Sigmoid colon (tissue), 7 donors: ENCODE data around the gene GOLGA7B. TPM values are rescaled to one million over a fixed set of nuclear protein-coding genes. Genes with fewer than 3 reads are reported as not detected.

Source experiments
- DNase-seq: peaks from one replicate; pipeline ENCODE4 v3.0.0-alpha.2; 2019
- H3K27ac ChIP-seq, 4 donors: fragments of 200-600 bp; sonication (generic); one replicate each; pipeline ENCODE4 v1.5.1; 2016 to 2019; ENCODE audit warnings: mild to moderate bottlenecking in 1 of 4
- H3K27me3 ChIP-seq, 3 donors: fragments of 200-600 bp; sonication (generic); one replicate each; pipeline ENCODE4 v1.5.1; 2019; ENCODE audit warnings: mild to moderate bottlenecking in 1 of 3
- H3K36me3 ChIP-seq, 4 donors: fragments of 200-600 bp; sonication (generic); one replicate each; pipeline ENCODE4 v1.5.1; 2016 to 2019
- H3K4me1 ChIP-seq, 4 donors: fragments of 200-600 bp; sonication (generic); one replicate each; pipeline ENCODE4 v1.5.1; 2017 to 2019
- H3K4me3 ChIP-seq, 4 donors: fragments of 200-600 bp; sonication (generic); one replicate each; pipeline ENCODE4 v1.5.1; 2017 to 2019; ENCODE audit warnings: mild to moderate bottlenecking in 2 of 4, moderate library complexity in 1 of 4
- H3K9me3 ChIP-seq, 4 donors: fragments of 200-600 bp in 3 of 4; sonication (generic) in 3 of 4; one replicate each; pipeline versions ENCODE4 v1.5.1 to v1.6.1; 2013 to 2019
- EP300 ChIP-seq, 4 donors: sonication (generic); formaldehyde crosslinking; IDR thresholded peaks; one replicate each; pipeline ENCODE4 v1.6.1; 2017; ENCODE audit warnings: antibody characterized with exemption in 4 of 4
- POLR2A ChIP-seq, 2 donors: fragments of 450-650 bp; IDR thresholded peaks; one replicate each; pipeline ENCODE4 v1.6.1; 2016; ENCODE audit warnings: antibody characterized with exemption in 2 of 2, mild to moderate bottlenecking in 2 of 2, moderate library complexity in 2 of 2
- POLR2AphosphoS5 ChIP-seq, 4 donors: sonication (generic); formaldehyde crosslinking; IDR thresholded peaks; one replicate each; pipeline ENCODE4 v1.6.1; 2017; ENCODE audit warnings: antibody characterized with exemption in 4 of 4
- WGBS, 2 donors: extraction: QIAGEN DNeasy Blood & Tissue Kit; methylation state at CpG; one replicate each; pipeline ENCODE4 v1.1.7; 2013; 5-methylcytosine and 5-hydroxymethylcytosine counted together
- intact Hi-C: fragments of 100-400 bp; cut with DNase I; formaldehyde crosslinking; loops from one replicate; pipeline ENCODE4 v1.15.1; 2023
- polyA plus RNA-seq, 3 donors: library from polyadenylated mRNA; stranded (reverse); fragments of 200-250 nt; gene quantifications; one replicate each; pipeline ENCODE4 v1.2.3, GENCODE V29; 2013
- total RNA-seq, 4 donors: library from RNA; depleted of rRNA; stranded (reverse); fragments of >200 nt; gene quantifications; one replicate each; pipeline ENCODE4 v1.1.0, GENCODE V29; 2016
- TF ChIP-seq, protein P1 (sequence below), 4 experiments: fragments of 450-650 bp in 3 of 4; fragments of 200-600 bp in 1 of 4; IDR thresholded peaks; one replicate each; pipeline ENCODE4 v1.5.1; 2016 to 2019; ENCODE audit warnings: antibody characterized with exemption in 4 of 4, mild to moderate bottlenecking in 3 of 4, moderate library complexity in 2 of 4
- donor health status: healthy with polysubstance abuse.
- donor health status: Bipolar disorder and iron deficiency.
- donor health status: healthy.

The GOLGA7B gene
- total and polyA plus RNA-seq, 7 donors: 0.16 to 1.4 (median 0.71) TPM

DNA sequence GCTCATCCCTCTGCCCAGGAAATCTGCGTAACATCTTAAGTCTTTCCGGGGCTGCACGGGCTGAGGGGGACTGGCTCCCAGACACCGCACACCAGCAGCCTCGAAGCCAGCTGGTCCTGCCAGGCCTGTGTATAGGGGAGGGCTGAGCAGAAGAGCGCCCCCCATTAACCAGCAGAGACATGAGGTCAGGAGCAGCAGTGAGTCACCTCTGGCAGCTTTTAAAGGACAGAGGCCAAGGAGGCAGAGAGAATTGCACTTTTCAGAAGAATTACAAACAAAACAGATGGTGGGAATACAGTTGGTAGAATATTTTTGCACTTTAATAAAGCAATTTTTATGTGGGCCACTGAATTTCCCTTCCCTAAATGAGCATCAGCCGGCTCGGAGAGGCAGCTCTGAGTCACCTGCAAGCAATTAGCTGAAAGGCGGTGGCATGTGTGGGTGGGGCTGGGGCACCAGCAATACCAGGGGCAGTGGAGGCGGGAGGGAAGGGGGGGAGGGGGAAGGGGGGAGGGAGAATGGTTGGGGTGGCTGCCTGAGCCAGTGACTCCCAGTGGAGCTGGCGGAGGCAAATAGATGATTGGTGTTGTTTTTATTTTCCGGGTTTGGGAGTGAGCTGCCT, 39.1 kb downstream of the GOLGA7B start:
- peaks cover 0 to 18% (median 0%) of the 10 kb centered on the region in 3 donors for H3K27me3 ChIP-seq
- H3K9me3 ChIP-seq: no peaks in the 10 kb centered on the region
- H3K27ac ChIP-seq: no peak overlapping the region
- TF ChIP-seq POLR2AphosphoS5 (IDR thresholded peaks at IDR 0.05): no peak
- no peak for TF ChIP-seq POLR2A (IDR thresholded peaks at IDR 0.05)
- TF ChIP-seq, protein P1, sequence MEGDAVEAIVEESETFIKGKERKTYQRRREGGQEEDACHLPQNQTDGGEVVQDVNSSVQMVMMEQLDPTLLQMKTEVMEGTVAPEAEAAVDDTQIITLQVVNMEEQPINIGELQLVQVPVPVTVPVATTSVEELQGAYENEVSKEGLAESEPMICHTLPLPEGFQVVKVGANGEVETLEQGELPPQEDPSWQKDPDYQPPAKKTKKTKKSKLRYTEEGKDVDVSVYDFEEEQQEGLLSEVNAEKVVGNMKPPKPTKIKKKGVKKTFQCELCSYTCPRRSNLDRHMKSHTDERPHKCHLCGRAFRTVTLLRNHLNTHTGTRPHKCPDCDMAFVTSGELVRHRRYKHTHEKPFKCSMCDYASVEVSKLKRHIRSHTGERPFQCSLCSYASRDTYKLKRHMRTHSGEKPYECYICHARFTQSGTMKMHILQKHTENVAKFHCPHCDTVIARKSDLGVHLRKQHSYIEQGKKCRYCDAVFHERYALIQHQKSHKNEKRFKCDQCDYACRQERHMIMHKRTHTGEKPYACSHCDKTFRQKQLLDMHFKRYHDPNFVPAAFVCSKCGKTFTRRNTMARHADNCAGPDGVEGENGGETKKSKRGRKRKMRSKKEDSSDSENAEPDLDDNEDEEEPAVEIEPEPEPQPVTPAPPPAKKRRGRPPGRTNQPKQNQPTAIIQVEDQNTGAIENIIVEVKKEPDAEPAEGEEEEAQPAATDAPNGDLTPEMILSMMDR (IDR thresholded peaks at IDR 0.05): no peak
- no peak for TF ChIP-seq EP300 (IDR thresholded peaks at IDR 0.05)
- DNase-seq: no peak
- H3K4me3 ChIP-seq: no peak overlapping the region
- WGBS, 2 donors: 25 to 57% methylated on average over 12 of the region's 12 CpGs
- intact Hi-C loops: no loop called here
- peaks cover 0 to 11% (median 4%) of the 10 kb centered on the region in 4 donors for H3K4me1 ChIP-seq
- no peaks in the 10 kb centered on the region for H3K36me3 ChIP-seq

DNA sequence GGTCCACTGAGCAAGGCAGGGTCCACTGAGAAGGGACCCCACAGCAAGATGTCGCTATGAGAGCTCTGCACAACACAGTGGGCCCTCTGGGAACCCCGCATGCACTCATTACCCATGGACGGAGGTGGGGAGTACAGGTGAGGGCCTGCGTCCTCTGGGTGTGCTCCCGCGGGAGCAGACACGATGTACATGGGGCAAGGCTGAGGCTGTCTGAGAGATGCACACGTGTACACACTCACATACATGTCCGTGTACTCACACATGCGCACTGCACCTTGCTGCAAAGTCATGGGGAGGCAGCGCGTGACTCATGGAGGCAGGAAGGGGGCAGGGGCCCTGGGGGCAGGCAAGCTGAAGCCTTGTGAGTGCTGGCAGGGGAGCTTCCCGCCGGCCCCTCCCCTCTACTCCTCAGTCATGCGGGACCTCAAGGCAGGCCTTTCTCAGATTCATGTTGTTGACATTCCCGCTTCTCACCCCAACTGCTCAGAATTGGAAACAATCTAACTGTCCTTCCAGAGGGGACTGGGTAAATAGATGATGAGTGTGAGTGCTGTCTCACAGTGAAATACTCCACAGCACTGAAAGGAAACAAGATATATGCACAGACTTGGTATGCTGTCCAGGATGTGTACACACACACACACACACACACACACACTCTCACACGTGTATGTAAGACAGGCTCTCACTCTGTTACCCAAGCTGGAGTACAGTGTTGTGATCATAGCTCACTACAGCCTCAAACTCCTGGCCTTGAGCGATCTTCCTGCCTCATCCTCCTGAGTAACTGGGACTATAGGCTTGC, 40.0 kb downstream of the GOLGA7B start:
- DNase-seq: no peak
- TF ChIP-seq EP300 (IDR thresholded peaks at IDR 0.05) (no peak), POLR2A (IDR thresholded peaks at IDR 0.05) (no peak), POLR2AphosphoS5 (IDR thresholded peaks at IDR 0.05) (no peak)
- TF ChIP-seq, protein P1 (IDR thresholded peaks at IDR 0.05): no peak
- Histone ChIP-seq H3K27ac (no peak overlapping the region), H3K36me3 (no peaks in the 10 kb centered on the region), H3K9me3 (no peaks in the 10 kb centered on the region), H3K4me3 (no peak overlapping the region), H3K4me1 (peaks cover 0 to 11% (median 4%) of the 10 kb centered on the region in 4 donors), H3K27me3 (peaks cover 0 to 23% (median 0%) of the 10 kb centered on the region in 3 donors)
- intact Hi-C loops: no loop called here
- 67 to 79% methylated on average over 18 of the region's 18 CpGs for WGBS, 2 donors

DNA sequence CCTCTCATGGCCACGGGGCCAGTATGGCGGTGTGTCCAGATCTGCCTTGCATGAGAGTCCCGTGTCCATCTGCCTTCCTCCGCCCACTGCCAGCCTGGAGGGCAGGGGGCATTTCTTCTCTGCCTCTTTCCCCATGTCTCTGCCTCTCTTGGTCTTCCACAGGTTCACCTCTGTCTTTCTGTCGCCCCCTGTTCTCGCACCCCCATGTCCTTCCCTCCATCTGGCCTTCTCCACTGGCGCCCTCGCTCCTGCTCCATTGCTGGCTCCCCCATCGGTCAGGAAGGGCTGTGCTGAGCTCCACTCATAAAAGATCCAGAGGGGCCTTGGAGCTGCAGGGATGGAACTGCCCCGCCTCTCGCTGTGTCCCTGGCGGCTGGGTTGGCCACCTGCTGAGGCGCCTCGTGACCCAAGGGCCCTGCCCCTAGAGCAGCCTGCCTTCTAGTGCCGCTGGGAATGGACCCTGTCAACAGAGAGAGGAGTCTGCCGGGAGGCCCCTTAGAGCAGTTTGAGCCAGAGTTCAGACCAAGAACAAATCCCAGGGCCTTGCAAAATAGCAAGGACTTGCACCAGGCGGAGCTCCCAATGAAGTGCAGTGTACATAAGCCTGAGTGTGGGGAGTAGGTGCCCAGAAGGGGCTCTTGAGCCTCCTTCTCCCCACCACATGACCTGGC, 42.0 kb downstream of the GOLGA7B start:
- intact Hi-C loops: no loop called here
- H3K4me1 ChIP-seq: peaks cover 0 to 11% (median 4%) of the 10 kb centered on the region in 4 donors
- H3K9me3 ChIP-seq: no peaks in the 10 kb centered on the region
- no peak overlapping the region for H3K4me3 ChIP-seq
- no peak for DNase-seq
- no peak overlapping the region for H3K27ac ChIP-seq
- no peaks in the 10 kb centered on the region for H3K36me3 ChIP-seq
- peaks cover 0 to 30% (median 2%) of the 10 kb centered on the region in 3 donors for H3K27me3 ChIP-seq
- no peak for TF ChIP-seq POLR2A (IDR thresholded peaks at IDR 0.05)
- TF ChIP-seq EP300 (IDR thresholded peaks at IDR 0.05): no peak
- no peak for TF ChIP-seq POLR2AphosphoS5 (IDR thresholded peaks at IDR 0.05)
- TF ChIP-seq, protein P1 (IDR thresholded peaks at IDR 0.05): no peak
- 82 to 83% methylated on average over 17 of the region's 17 CpGs for WGBS, 2 donors

DNA sequence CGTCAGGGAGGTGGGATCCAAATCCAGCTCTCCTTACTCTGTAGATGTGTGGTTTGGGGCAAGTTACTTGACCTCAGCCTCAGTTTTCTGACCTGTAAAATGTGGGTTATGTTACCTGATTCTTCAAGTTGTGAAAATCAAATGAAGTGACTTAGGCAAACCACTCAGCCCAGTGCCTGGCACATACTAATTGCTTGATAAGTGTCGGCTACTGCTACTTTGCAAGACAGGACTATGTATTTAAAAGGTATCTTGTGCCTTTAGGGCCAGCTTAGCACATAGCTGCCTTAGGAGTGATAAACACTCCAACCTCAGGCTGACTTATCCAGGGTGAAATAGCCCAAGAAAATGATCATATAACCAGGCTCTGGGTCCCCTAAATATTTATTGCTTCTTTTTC, 42.9 kb downstream of the GOLGA7B start:
- DNase-seq: no peak
- WGBS, 2 donors: 92% methylated on average over 2 of the region's 2 CpGs
- Histone ChIP-seq H3K27me3 (peaks cover 0 to 35% (median 2%) of the 10 kb centered on the region in 3 donors), H3K9me3 (no peaks in the 10 kb centered on the region), H3K36me3 (no peaks in the 10 kb centered on the region), H3K4me1 (peaks cover 0 to 11% (median 4%) of the 10 kb centered on the region in 4 donors), H3K27ac (no peak overlapping the region), H3K4me3 (no peak overlapping the region)
- TF ChIP-seq, protein P1 (IDR thresholded peaks at IDR 0.05): no peak
- no peak for TF ChIP-seq POLR2A (IDR thresholded peaks at IDR 0.05)
- intact Hi-C loops: no loop called here
